ENCODE measurements around the gene SYT6. TPM values are rescaled to one million over a fixed set of nuclear protein-coding genes. Genes with fewer than 3 reads are reported as not detected.

The SYT6 gene
- total and polyA plus RNA-seq, 7 donors: 0.32 to 1.9 (median 0.46) TPM; not detected in 3

GRCh38 chr1:114086601-114087368 lies 66.9 kb downstream of the SYT6 start:
- WGBS, 2 donors: 88 to 91% methylated on average over 8 of the region's 8 CpGs

GRCh38 chr1:114082867-114083585 lies 70.6 kb downstream of the SYT6 start:
- H3K4me1 ChIP-seq: peaks cover 0 to 21% (median 20%) of the 10 kb centered on the region in 4 donors
- no peak overlapping the region for H3K27ac ChIP-seq
- WGBS, 2 donors: 84 to 85% methylated on average over 2 of the region's 2 CpGs
- H3K9me3 ChIP-seq: no peaks in the 10 kb centered on the region
- DNase-seq: no peak
- intact Hi-C loops (cut with DNase I): no loop called here
- no peak overlapping the region for H3K4me3 ChIP-seq
- TF ChIP-seq POLR2AphosphoS5 (IDR thresholded peaks at IDR 0.05): no peak
- TF ChIP-seq, protein P1, sequence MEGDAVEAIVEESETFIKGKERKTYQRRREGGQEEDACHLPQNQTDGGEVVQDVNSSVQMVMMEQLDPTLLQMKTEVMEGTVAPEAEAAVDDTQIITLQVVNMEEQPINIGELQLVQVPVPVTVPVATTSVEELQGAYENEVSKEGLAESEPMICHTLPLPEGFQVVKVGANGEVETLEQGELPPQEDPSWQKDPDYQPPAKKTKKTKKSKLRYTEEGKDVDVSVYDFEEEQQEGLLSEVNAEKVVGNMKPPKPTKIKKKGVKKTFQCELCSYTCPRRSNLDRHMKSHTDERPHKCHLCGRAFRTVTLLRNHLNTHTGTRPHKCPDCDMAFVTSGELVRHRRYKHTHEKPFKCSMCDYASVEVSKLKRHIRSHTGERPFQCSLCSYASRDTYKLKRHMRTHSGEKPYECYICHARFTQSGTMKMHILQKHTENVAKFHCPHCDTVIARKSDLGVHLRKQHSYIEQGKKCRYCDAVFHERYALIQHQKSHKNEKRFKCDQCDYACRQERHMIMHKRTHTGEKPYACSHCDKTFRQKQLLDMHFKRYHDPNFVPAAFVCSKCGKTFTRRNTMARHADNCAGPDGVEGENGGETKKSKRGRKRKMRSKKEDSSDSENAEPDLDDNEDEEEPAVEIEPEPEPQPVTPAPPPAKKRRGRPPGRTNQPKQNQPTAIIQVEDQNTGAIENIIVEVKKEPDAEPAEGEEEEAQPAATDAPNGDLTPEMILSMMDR (IDR thresholded peaks at IDR 0.05): no peak
- no peak for TF ChIP-seq EP300 (IDR thresholded peaks at IDR 0.05)
- TF ChIP-seq POLR2A (IDR thresholded peaks at IDR 0.05): no peak
- H3K36me3 ChIP-seq: no peaks in the 10 kb centered on the region
- H3K27me3 ChIP-seq: no peaks in the 10 kb centered on the region

More at GRCh38 chr1:114086601-114087368, 66.9 kb downstream of the SYT6 start:
- H3K4me1 ChIP-seq: peaks cover 0 to 9% (median 9%) of the 10 kb centered on the region in 4 donors
- H3K4me3 ChIP-seq: no peak overlapping the region
- H3K9me3 ChIP-seq: no peaks in the 10 kb centered on the region
- H3K27me3 ChIP-seq: no peaks in the 10 kb centered on the region
- TF ChIP-seq EP300 (IDR thresholded peaks at IDR 0.05) (no peak), POLR2AphosphoS5 (IDR thresholded peaks at IDR 0.05) (no peak), POLR2A (IDR thresholded peaks at IDR 0.05) (no peak)
- TF ChIP-seq, protein P1 (IDR thresholded peaks at IDR 0.05): no peak
- H3K36me3 ChIP-seq: no peaks in the 10 kb centered on the region
- DNase-seq: no peak
- intact Hi-C loops (cut with DNase I): no loop called here
- H3K27ac ChIP-seq: no peak overlapping the region

GRCh38 chr1:114082304-114082630 lies 71.4 kb downstream of the SYT6 start:
- WGBS, 2 donors: 64 to 67% methylated on average over 2 of the region's 2 CpGs
- DNase-seq: no peak
- H3K27me3 ChIP-seq: no peaks in the 10 kb centered on the region
- H3K4me3 ChIP-seq: no peak overlapping the region
- TF ChIP-seq, protein P1 (IDR thresholded peaks at IDR 0.05): no peak
- TF ChIP-seq EP300 (IDR thresholded peaks at IDR 0.05): no peak
- TF ChIP-seq POLR2AphosphoS5 (IDR thresholded peaks at IDR 0.05): no peak
- no peak for TF ChIP-seq POLR2A (IDR thresholded peaks at IDR 0.05)
- H3K27ac ChIP-seq: peak overlapping the region in 3 of 4 donors; percentile 33 to 45 (median 39)
- intact Hi-C loops (cut with DNase I): no loop called here
- H3K9me3 ChIP-seq: no peaks in the 10 kb centered on the region
- no peaks in the 10 kb centered on the region for H3K36me3 ChIP-seq
- H3K4me1 ChIP-seq: peaks cover 0 to 21% (median 20%) of the 10 kb centered on the region in 4 donors

GRCh38 chr1:114081437-114082303 lies 72.0 kb downstream of the SYT6 start:
- DNase-seq: no peak
- Histone ChIP-seq H3K9me3 (no peaks in the 10 kb centered on the region), H3K36me3 (no peaks in the 10 kb centered on the region), H3K27ac (peak overlapping the region in 3 of 4 donors; percentile 33 to 45 (median 39)), H3K4me3 (no peak overlapping the region), H3K27me3 (no peaks in the 10 kb centered on the region), H3K4me1 (peaks cover 0 to 21% (median 20%) of the 10 kb centered on the region in 4 donors)
- whole genome bisulfite sequencing, 2 donors: 71 to 74% methylated on average over 17 of the region's 17 CpGs
- no peak for TF ChIP-seq POLR2A (IDR thresholded peaks at IDR 0.05)
- TF ChIP-seq EP300 (IDR thresholded peaks at IDR 0.05): no peak
- TF ChIP-seq, protein P1 (IDR thresholded peaks at IDR 0.05): no peak
- no peak for TF ChIP-seq POLR2AphosphoS5 (IDR thresholded peaks at IDR 0.05)
- intact Hi-C loops (cut with DNase I): no loop called here
